ENCODE data around the gene PCSK2. TPM values are rescaled to one million over a fixed set of nuclear protein-coding genes. Genes with fewer than 3 reads are reported as not detected.

PCSK2 gene
- polyA plus RNA-seq, 3 donors, result not detected

DNA sequence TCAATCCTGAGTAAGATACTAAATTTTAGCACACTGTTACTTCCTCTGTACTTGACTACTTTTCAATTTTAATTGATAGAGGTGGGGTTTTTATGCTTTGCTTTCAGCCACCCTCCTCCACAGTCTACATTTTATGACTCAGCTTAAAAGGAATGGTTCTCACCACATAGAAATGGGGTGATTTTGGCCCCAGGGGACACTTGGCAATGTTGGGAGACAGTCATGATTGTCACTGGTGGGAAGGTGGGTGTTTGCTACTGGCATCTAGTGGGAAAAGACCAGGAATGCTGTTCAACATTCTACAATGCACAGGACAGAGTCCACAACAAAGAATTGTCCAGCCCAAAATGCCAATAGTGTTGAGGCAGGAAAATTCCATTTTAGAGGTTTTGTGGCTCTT is 71.3 kb downstream of the PCSK2 start:
- Mint-ChIP-seq H3K9me3 (no peaks in the 10 kb centered on the region), H3K27me3 (ENCODE audit: low read depth in 3 of 3) (peaks cover 0 to 3% (median 1%) of the 10 kb centered on the region in 3 donors), H3K36me3 (no peaks in the 10 kb centered on the region), H3K4me3 (no peak overlapping the region), H3K4me1 (no peaks in the 10 kb centered on the region), H3K27ac (no peak overlapping the region)
- Histone ChIP-seq H3K27ac (ENCODE audit: low read depth in 1 of 2, low read length in 2 of 2) (no peak overlapping the region), H3K36me3 (replicated peaks in 1 of 2; ENCODE audit: control insufficient read depth in 1 of 2, insufficient read depth in 2 of 2, low read length in 2 of 2) (no peaks in the 10 kb centered on the region), H3K9ac (ENCODE audit: insufficient read depth, low read length, poor library complexity, severe bottlenecking) (no peak overlapping the region), H2AFZ (ENCODE audit: insufficient read depth, low read depth, low read length, poor library complexity, severe bottlenecking) (no peak overlapping the region), H3K4me3 (replicated peaks in 1 of 3; ENCODE audit: low read depth in 2 of 3, low read length in 3 of 3) (no peak overlapping the region), H4K20me1 (ENCODE audit: insufficient read depth, low read length) (no peaks in the 10 kb centered on the region), H3K4me2 (replicated peaks; ENCODE audit: extremely low read depth, low read length, poor library complexity, severe bottlenecking) (no peak overlapping the region), H3K9me3 (replicated peaks in 1 of 2; ENCODE audit: control insufficient read depth in 1 of 2, insufficient read depth in 1 of 2, low read length in 2 of 2) (no peaks in the 10 kb centered on the region), H3K27me3 (ENCODE audit: control insufficient read depth in 2 of 2, insufficient read depth in 2 of 2, low read length in 2 of 2) (no peaks in the 10 kb centered on the region), H3K79me2 (ENCODE audit: insufficient read depth, low read length) (no peaks in the 10 kb centered on the region), H3K4me1 (ENCODE audit: control insufficient read depth in 1 of 2, insufficient read depth in 2 of 2, low read length in 2 of 2) (no peaks in the 10 kb centered on the region)
- TF ChIP-seq, protein P1, sequence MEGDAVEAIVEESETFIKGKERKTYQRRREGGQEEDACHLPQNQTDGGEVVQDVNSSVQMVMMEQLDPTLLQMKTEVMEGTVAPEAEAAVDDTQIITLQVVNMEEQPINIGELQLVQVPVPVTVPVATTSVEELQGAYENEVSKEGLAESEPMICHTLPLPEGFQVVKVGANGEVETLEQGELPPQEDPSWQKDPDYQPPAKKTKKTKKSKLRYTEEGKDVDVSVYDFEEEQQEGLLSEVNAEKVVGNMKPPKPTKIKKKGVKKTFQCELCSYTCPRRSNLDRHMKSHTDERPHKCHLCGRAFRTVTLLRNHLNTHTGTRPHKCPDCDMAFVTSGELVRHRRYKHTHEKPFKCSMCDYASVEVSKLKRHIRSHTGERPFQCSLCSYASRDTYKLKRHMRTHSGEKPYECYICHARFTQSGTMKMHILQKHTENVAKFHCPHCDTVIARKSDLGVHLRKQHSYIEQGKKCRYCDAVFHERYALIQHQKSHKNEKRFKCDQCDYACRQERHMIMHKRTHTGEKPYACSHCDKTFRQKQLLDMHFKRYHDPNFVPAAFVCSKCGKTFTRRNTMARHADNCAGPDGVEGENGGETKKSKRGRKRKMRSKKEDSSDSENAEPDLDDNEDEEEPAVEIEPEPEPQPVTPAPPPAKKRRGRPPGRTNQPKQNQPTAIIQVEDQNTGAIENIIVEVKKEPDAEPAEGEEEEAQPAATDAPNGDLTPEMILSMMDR (IDR thresholded peaks at IDR 0.05), result no peak
- no peak for DNase-seq
- intact Hi-C loops (cut with micrococcal nuclease), result no loop called here

DNA sequence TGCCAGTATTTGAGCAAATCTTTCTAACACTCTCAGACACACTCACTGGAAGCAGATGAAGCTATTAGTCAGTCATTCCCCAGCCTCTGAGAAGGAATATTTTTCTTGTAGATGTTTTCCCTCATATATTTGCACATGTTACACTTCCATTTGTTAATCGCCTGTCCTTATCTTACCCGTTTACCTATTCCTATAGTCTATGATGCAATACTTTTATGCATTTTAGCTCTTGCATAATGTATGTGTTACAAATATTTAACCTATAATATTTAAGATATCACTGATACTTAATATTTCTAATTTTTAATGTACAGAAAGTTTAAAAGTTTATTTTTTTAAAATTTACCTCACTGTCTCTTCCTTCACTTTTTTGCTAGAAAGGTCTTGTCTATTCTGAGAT is 71.9 kb downstream of the PCSK2 start:
- Mint-ChIP-seq H3K4me3 (no peak overlapping the region), H3K4me1 (no peaks in the 10 kb centered on the region), H3K36me3 (no peaks in the 10 kb centered on the region), H3K27ac (no peak overlapping the region), H3K9me3 (no peaks in the 10 kb centered on the region), H3K27me3 (ENCODE audit: low read depth in 3 of 3) (peaks cover 0 to 3% (median 1%) of the 10 kb centered on the region in 3 donors)
- Histone ChIP-seq H3K36me3 (replicated peaks in 1 of 2; ENCODE audit: control insufficient read depth in 1 of 2, insufficient read depth in 2 of 2, low read length in 2 of 2) (no peaks in the 10 kb centered on the region), H3K79me2 (ENCODE audit: insufficient read depth, low read length) (no peaks in the 10 kb centered on the region), H3K27me3 (ENCODE audit: control insufficient read depth in 2 of 2, insufficient read depth in 2 of 2, low read length in 2 of 2) (no peaks in the 10 kb centered on the region), H3K4me3 (replicated peaks in 1 of 3; ENCODE audit: low read depth in 2 of 3, low read length in 3 of 3) (no peak overlapping the region), H4K20me1 (ENCODE audit: insufficient read depth, low read length) (no peaks in the 10 kb centered on the region), H3K27ac (ENCODE audit: low read depth in 1 of 2, low read length in 2 of 2) (no peak overlapping the region), H3K4me2 (replicated peaks; ENCODE audit: extremely low read depth, low read length, poor library complexity, severe bottlenecking) (no peak overlapping the region), H3K9ac (ENCODE audit: insufficient read depth, low read length, poor library complexity, severe bottlenecking) (no peak overlapping the region), H3K9me3 (replicated peaks in 1 of 2; ENCODE audit: control insufficient read depth in 1 of 2, insufficient read depth in 1 of 2, low read length in 2 of 2) (no peaks in the 10 kb centered on the region), H2AFZ (ENCODE audit: insufficient read depth, low read depth, low read length, poor library complexity, severe bottlenecking) (no peak overlapping the region), H3K4me1 (ENCODE audit: control insufficient read depth in 1 of 2, insufficient read depth in 2 of 2, low read length in 2 of 2) (no peaks in the 10 kb centered on the region)
- TF ChIP-seq, protein P1 (IDR thresholded peaks at IDR 0.05), result no peak
- no peak for DNase-seq
- no CpG with 5 or more reads among the region's 2 CpGs for WGBS (ENCODE audit: insufficient coverage)
- intact Hi-C loops (cut with micrococcal nuclease), result no loop called here

All from CD14-positive monocyte (primary cell).